K562 (cell line): ENCODE results near the gene KPNA3. TPM values are rescaled to one million over a fixed set of nuclear protein-coding genes. Genes with fewer than 3 reads are reported as not detected.
A peak's percentile ranks its signal among the peaks of the same experiment; 100 is the strongest.

Source experiments
- MEIS2 ChIP-seq: fragments of 450-650 bp; IDR thresholded peaks from 2 replicates; pipeline ENCODE4 v1.6.1; 2014; ENCODE audit warnings: mild to moderate bottlenecking; ENCODE audit not compliant: partially characterized antibody
- SMC3 ChIP-seq: conservative IDR thresholded peaks from 2 replicates; pipeline ENCODE4 v1.6.1; 2011; ENCODE audit warnings: low read depth, low read length, improper control_type of control experiment; ENCODE audit not compliant: insufficient read depth
- VEZF1 ChIP-seq: fragments of 200-800 bp; sonication (Bioruptor generic); IDR thresholded peaks from 2 replicates; pipeline ENCODE4 v1.6.1; 2017; ENCODE audit warnings: missing genetic modification characterization, missing compliant biosample characterization
- polyA plus RNA-seq, 8 experiments: library from polyadenylated mRNA; depleted of rRNA in 4 of 8; stranded (reverse) in 5 of 8; unstranded in 3 of 8; fragments of >200 nt; fragmentation: Nextera tagmentation in 2 of 8; fragmentation: Illumina TruSeq in 1 of 8; extraction: Ambion mirVana in 2 of 8; extraction: Trizol in 1 of 8; gene quantifications; 2 replicates each; pipeline versions ENCODE4 v1.2.1 to v1.2.3, GENCODE V29; 2011 to 2014; ENCODE audit warnings: inconsistent platforms in 1 of 8, missing spikeins in 1 of 8
- total RNA-seq, 7 experiments: library from RNA; depleted of rRNA in 6 of 7; stranded (reverse); fragments of >200 nt in 6 of 7; fragmentation: Illumina TruSeq in 2 of 7; extraction: Trizol in 2 of 7; gene quantifications; 2 replicates each; pipeline versions ENCODE4 v1.2.1 to v1.2.3, GENCODE V29; 2011 to 2021; ENCODE audit warnings: low replicate concordance in 1 of 7
- TF ChIP-seq, protein P1 (sequence below), 3 experiments: IDR thresholded peaks in 2 of 3; conservative IDR thresholded peaks in 1 of 3; 2 replicates each; pipeline ENCODE4 v1.5.1; 2011 to 2012; ENCODE audit warnings: low read length in 3 of 3, mild to moderate bottlenecking in 3 of 3, control low read depth in 2 of 3, improper control_type of control experiment in 1 of 3, inconsistent platforms in 1 of 3, low read depth in 1 of 3, mixed read lengths in 1 of 3, moderate library complexity in 1 of 3; ENCODE audit not compliant: insufficient read depth in 2 of 3

KPNA3 gene
- total and polyA plus RNA-seq, 9 of the 15 experiments (the other 6 are each of a cell fraction or from before 2014, with no cell fraction given): 8.5 to 23.4 (median 15.7) TPM

DNA sequence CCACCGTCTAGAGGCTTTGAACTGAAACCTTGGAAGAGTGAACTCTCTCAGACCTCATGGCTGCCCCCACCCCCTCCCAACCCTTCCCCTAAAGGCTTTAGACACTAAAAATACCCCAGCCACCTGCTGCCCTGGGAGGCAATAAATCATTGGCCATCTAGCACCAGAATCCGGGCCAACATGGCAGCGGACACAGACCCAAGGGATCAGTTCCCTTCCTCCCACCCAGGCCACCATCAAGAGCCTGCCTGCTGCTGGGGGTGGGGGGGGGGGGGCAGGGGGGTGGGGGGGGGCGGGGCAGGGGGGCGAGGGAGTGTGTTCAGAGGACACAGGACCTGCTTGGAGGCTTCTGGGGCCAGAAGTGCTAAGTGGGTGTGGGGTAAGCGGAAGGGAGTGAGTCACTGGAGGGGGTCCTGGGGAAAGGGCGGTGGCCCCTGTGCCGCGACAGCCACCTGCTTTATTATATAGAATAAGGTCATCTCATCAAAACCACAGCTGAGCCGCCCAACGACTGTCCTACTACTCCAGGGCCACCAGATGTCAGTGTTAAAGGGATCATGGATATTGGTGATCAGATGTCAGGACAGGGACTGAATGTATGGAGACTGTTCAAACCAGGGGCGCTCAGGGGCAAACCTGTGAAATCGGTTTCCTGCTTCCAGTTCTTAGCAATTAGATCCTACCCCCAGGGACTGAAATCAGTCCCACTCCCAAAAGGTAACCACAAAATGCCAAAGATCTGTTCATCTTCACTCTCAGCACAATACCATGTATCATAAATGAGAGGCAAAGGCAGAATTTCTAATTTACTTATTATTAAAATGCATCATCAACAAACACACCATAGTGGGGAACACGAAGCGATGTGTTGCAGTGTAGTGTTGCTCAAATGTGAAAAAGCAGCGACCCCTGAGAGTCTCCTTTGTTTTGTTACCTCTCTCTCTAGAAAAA is 139.9 kb downstream of the KPNA3 start (continued):
- TF ChIP-seq SMC3 (peak; percentile 42), VEZF1 (CRISPR knock-in tag) (peak; percentile 46; the same call in 1 of the 2 replicates), MEIS2 (peak; percentile 8)
- TF ChIP-seq, protein P1, sequence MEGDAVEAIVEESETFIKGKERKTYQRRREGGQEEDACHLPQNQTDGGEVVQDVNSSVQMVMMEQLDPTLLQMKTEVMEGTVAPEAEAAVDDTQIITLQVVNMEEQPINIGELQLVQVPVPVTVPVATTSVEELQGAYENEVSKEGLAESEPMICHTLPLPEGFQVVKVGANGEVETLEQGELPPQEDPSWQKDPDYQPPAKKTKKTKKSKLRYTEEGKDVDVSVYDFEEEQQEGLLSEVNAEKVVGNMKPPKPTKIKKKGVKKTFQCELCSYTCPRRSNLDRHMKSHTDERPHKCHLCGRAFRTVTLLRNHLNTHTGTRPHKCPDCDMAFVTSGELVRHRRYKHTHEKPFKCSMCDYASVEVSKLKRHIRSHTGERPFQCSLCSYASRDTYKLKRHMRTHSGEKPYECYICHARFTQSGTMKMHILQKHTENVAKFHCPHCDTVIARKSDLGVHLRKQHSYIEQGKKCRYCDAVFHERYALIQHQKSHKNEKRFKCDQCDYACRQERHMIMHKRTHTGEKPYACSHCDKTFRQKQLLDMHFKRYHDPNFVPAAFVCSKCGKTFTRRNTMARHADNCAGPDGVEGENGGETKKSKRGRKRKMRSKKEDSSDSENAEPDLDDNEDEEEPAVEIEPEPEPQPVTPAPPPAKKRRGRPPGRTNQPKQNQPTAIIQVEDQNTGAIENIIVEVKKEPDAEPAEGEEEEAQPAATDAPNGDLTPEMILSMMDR (IDR thresholded peaks at IDR 0.05 in 2 of 3, conservative IDR thresholded peaks at IDR 0.05 in 1 of 3; ENCODE audit: insufficient read depth in 2 of 3, low read depth in 1 of 3, low read length in 3 of 3): peak; percentile 58 to 66 (median 64)
